ENCODE measurements around the gene CDH13.

The CDH13 gene

DNA sequence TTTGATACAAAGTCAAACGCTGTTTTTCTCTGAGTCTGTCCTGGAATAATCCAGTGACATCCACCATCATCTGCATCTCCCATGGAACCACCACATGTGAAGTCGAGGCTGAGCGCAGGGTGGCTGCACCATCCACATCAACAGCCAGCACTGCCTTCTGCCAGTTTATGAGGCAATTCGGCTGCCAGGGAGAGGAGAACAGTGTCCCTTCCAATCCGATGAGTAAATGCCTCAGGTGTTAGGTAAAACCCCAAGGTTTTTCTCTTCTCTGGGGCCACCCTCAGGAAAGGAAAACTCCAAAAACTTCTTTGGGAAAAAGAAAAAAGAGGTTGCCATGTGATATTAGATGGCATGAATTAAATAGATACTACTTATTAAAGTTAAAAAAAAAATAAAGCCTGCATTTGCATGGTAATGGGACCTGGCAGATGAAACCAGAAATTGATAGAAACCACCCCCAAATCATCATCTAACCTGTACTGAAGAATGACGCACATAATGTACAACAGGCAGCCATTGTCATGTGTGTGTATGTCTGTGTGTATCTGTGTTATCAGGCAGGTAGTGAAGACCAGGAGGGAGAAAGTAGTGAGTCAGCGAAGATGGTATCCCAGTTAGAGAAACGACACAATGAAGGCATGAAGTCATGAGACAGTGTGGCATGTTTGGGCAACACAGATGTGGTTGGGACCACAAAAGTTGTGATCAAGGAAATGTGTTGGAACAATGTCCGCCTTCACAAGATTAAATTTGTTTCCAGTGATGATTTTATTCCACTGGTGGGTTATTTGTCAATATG lies 478.7 kb downstream of the CDH13 start:
- Histone ChIP-seq H3K9me3 (ENCODE audit: low read depth, low read length) (no peaks in the 10 kb centered on the region), H3K36me3 (ENCODE audit: insufficient read depth, low read length) (no peaks in the 10 kb centered on the region), H3K27ac (no peak overlapping the region), H3K4me3 (no peak overlapping the region), H3K9ac (ENCODE audit: insufficient read length) (no peak overlapping the region)
- TF ChIP-seq FOXP2 (optimal IDR thresholded peaks at IDR 0.05; ENCODE audit: control extremely low read depth, extremely low read length, insufficient read depth) (no peak), POLR2AphosphoS5 (IDR thresholded peaks at IDR 0.05; ENCODE audit: borderline replicate concordance, low read depth, low read length) (no peak), EZH2 (IDR thresholded peaks at IDR 0.05) (no peak)
- no peak for DNase-seq (ENCODE audit: low read depth, low spot score)

DNA sequence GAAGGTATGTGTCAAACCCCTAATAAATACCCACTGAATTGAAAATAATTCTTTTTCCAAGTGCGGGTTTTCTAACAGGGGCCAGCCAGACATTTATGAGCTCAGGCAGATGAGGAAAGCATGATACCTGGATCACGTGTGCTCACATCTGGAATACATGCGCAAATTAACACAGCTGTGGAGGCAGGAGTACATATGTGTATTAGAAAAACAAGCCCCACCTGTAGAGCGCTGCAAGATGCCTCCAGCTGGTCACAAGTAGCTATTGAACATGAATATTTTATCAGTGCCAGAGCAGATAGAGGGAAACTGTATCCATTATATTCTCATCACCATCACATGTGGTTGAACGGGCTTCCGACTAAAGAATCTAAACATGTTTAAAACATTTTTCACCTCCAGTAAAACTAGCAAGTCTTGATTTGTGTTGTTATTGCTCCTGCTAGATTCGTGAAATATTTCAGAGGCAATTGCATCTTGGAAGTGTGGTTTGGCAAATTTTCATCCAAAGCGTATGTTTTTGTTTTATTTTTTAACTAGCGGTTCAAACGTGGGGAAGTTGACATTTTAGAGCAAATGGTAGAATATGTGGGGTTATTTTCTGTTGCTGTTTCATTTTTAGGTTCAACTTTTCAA lies 482.8 kb downstream of the CDH13 start:
- no peak overlapping the region for H3K27ac ChIP-seq
- no peak for DNase-seq (ENCODE audit: low read depth, low spot score)

DNA sequence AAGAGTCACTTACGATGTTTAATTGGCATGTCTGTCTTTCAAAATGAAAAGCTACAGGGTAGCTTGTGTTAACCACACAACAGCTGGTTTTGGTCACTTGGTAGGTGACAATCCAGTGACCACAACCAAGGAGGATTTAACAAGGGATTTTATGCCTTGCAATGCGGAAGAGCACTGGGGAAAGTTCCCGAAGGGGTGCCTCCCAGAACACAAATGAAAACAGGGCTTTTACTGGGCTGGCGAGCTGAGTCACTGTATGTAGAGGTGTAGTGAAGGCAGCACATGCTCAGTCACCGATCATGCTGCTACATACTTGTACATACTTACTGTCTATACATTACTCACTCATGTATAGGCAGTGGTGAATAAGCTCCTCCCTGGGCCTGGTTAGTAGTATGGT lies 483.5 kb downstream of the CDH13 start:
- H3K27ac ChIP-seq = no peak overlapping the region

More for the DNA sequence above, 482.8 kb downstream of the CDH13 start:
- Histone ChIP-seq H3K9ac (ENCODE audit: insufficient read length) (no peak overlapping the region), H3K36me3 (ENCODE audit: insufficient read depth, low read length) (no peaks in the 10 kb centered on the region), H3K9me3 (ENCODE audit: low read depth, low read length) (no peaks in the 10 kb centered on the region), H3K4me3 (no peak overlapping the region)
- TF ChIP-seq FOXP2 (optimal IDR thresholded peaks at IDR 0.05; ENCODE audit: control extremely low read depth, extremely low read length, insufficient read depth) = no peak
- TF ChIP-seq POLR2AphosphoS5 (IDR thresholded peaks at IDR 0.05; ENCODE audit: borderline replicate concordance, low read depth, low read length) = no peak
- TF ChIP-seq EZH2 (IDR thresholded peaks at IDR 0.05) = no peak

DNA sequence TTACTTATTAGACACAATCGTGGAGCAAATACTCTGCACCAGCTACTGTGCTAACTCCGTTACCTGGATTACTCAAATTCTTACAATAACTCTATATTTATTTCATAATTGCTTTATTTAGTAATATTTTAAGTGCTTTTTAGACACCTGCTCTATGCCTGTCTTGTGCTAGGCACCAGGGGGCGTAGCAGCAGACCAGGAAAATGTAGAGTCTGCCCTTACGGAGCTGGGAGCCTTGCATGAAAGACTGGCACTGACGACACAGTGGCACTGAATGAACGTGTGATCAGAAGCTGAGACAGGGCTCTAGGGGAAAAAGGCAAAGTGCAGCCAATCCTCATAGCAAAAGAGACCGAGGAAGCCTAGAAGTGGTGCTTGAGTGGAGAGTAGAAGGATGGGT lies 486.5 kb downstream of the CDH13 start:
- H3K36me3 ChIP-seq (ENCODE audit: insufficient read depth, low read length) = no peaks in the 10 kb centered on the region
- no peaks in the 10 kb centered on the region for H3K9me3 ChIP-seq (ENCODE audit: low read depth, low read length)
- TF ChIP-seq EZH2 (IDR thresholded peaks at IDR 0.05) = no peak
- TF ChIP-seq POLR2AphosphoS5 (IDR thresholded peaks at IDR 0.05; ENCODE audit: borderline replicate concordance, low read depth, low read length) = no peak
- no peak for TF ChIP-seq FOXP2 (optimal IDR thresholded peaks at IDR 0.05; ENCODE audit: control extremely low read depth, extremely low read length, insufficient read depth)
- no peak overlapping the region for H3K27ac ChIP-seq
- DNase-seq (ENCODE audit: low read depth, low spot score) = no peak
- H3K9ac ChIP-seq (ENCODE audit: insufficient read length) = no peak overlapping the region
- H3K4me3 ChIP-seq = no peak overlapping the region

More for the DNA sequence above, 483.5 kb downstream of the CDH13 start:
- Histone ChIP-seq H3K36me3 (ENCODE audit: insufficient read depth, low read length) (no peaks in the 10 kb centered on the region), H3K9ac (ENCODE audit: insufficient read length) (no peak overlapping the region), H3K4me3 (no peak overlapping the region), H3K9me3 (ENCODE audit: low read depth, low read length) (no peaks in the 10 kb centered on the region)
- DNase-seq (ENCODE audit: low read depth, low spot score) = no peak
- no peak for TF ChIP-seq FOXP2 (optimal IDR thresholded peaks at IDR 0.05; ENCODE audit: control extremely low read depth, extremely low read length, insufficient read depth)
- TF ChIP-seq POLR2AphosphoS5 (IDR thresholded peaks at IDR 0.05; ENCODE audit: borderline replicate concordance, low read depth, low read length) = no peak

DNA sequence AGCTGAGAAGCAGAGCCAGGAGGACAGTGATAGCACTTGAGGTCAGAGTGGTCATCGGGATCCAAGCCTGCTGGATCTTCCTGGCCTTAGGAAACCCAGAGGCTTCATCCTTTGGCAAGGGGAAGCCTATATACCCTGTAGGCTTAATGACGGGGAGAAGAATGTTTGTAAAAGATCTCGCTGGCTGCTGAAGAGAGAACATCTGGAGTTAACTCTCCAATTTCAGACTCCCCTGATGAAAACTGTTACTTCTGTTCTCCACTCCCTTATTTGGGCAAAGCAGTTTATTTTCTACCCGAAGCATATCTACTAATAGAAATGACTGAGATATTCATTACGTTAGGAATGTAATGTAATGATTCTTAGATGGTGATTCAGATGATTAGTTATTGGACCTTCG lies 487.0 kb downstream of the CDH13 start:
- Histone ChIP-seq H3K27ac (no peak overlapping the region), H3K4me3 (no peak overlapping the region), H3K9me3 (ENCODE audit: low read depth, low read length) (no peaks in the 10 kb centered on the region), H3K9ac (ENCODE audit: insufficient read length) (no peak overlapping the region), H3K36me3 (ENCODE audit: insufficient read depth, low read length) (no peaks in the 10 kb centered on the region)
- TF ChIP-seq FOXP2 (optimal IDR thresholded peaks at IDR 0.05; ENCODE audit: control extremely low read depth, extremely low read length, insufficient read depth) = no peak
- no peak for TF ChIP-seq POLR2AphosphoS5 (IDR thresholded peaks at IDR 0.05; ENCODE audit: borderline replicate concordance, low read depth, low read length)
- TF ChIP-seq EZH2 (IDR thresholded peaks at IDR 0.05) = no peak
- no peak for DNase-seq (ENCODE audit: low read depth, low spot score)

DNA sequence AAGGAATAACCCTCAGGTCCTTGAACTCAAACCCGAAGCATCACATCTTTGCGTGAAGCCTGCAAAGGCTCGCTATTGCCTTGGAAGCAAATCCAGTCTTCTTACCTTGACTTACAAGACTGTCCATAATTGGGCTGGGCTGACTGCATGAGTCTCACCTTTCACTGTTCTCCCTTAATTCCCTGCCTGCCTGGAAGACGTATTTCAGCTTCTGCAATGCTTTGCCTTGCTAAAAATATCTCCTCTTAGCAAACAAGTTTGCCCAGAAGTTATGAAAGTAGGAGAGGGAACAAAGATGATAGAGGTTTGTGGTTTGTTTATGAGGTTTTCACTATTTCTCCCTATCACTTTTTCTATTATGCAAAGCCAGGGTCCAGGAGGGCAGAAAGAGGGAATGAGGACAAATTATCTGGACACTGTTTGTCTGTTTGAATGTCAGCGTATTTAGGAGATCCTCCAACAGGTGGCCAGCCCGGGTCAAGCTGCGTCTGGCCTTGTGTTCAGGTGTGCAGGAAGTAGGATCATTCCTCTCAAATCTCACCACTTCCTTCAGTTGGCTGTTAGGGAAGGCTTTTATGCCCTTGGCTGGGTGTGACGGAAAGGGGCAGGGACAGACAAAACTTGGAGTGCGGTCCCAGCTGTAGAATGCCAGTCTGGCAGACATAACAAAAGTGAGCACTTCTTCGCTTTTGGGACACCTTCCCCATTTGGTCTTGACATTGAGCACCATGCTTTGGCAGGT lies 488.9 kb downstream of the CDH13 start:
- no peak overlapping the region for H3K9ac ChIP-seq (ENCODE audit: insufficient read length)
- no peaks in the 10 kb centered on the region for H3K9me3 ChIP-seq (ENCODE audit: low read depth, low read length)
- H3K27ac ChIP-seq = no peak overlapping the region
- DNase-seq (ENCODE audit: low read depth, low spot score) = no peak
- no peak overlapping the region for H3K4me3 ChIP-seq
- no peaks in the 10 kb centered on the region for H3K36me3 ChIP-seq (ENCODE audit: insufficient read depth, low read length)
- no peak for TF ChIP-seq FOXP2 (optimal IDR thresholded peaks at IDR 0.05; ENCODE audit: control extremely low read depth, extremely low read length, insufficient read depth)
- no peak for TF ChIP-seq POLR2AphosphoS5 (IDR thresholded peaks at IDR 0.05; ENCODE audit: borderline replicate concordance, low read depth, low read length)
- no peak for TF ChIP-seq EZH2 (IDR thresholded peaks at IDR 0.05)

DNA sequence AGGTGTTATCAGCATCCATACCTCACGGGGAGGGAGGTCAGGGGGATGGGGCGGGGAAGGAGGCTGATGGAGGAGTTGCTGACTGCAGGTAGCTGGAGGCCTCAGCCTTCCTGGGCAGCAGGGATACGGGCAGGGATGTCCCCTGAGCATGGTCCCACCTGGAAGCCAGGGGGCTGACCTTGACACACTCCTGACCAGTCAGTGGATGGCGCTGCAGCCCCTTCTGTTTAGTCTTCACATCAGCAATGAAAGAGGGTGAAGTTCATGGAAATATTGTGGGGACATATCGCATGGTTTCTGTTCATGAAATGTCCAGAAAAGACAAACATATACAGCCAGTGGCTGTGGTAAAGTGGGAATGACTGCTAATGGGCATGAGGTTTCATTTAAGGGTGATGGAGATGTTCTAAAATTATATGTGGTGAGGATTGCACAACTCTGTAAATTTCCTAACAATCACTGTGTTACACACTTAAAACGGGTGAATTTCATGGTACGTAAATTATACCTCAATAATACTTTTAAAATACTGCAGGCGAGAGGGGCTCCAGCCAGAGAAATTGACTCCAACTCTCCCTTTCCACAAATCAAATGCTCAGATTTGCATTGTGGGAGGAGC lies 489.6 kb downstream of the CDH13 start:
- TF ChIP-seq FOXP2 (optimal IDR thresholded peaks at IDR 0.05; ENCODE audit: control extremely low read depth, extremely low read length, insufficient read depth) (no peak), POLR2AphosphoS5 (IDR thresholded peaks at IDR 0.05; ENCODE audit: borderline replicate concordance, low read depth, low read length) (no peak), EZH2 (IDR thresholded peaks at IDR 0.05) (no peak)
- no peak overlapping the region for H3K27ac ChIP-seq
- no peak overlapping the region for H3K4me3 ChIP-seq
- no peak for DNase-seq (ENCODE audit: low read depth, low spot score)
- H3K9ac ChIP-seq (ENCODE audit: insufficient read length) = no peak overlapping the region
- no peaks in the 10 kb centered on the region for H3K36me3 ChIP-seq (ENCODE audit: insufficient read depth, low read length)
- no peaks in the 10 kb centered on the region for H3K9me3 ChIP-seq (ENCODE audit: low read depth, low read length)

DNA sequence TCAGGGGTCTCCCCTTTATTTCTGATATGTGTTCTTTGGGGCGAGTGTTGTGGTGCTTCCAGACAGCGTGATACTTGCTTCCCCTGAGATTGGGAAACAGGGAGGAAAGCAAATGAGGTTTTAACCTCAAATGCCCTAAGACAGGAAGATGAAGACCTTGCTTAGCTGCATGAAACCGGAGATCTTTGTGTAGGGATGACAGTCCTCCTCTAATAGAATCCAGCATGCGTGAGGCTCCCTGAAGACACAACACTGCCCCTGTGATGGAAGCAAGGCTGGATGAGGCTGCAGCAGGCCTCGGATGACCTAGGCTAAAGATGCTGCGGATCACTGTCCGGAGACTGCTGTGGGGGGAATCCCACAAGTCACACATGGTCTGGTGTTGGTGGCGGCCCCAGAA lies 491.0 kb downstream of the CDH13 start:
- no peaks in the 10 kb centered on the region for H3K9me3 ChIP-seq (ENCODE audit: low read depth, low read length)
- no peak overlapping the region for H3K9ac ChIP-seq (ENCODE audit: insufficient read length)
- H3K36me3 ChIP-seq (ENCODE audit: insufficient read depth, low read length) = no peaks in the 10 kb centered on the region
- DNase-seq (ENCODE audit: low read depth, low spot score) = no peak
- no peak overlapping the region for H3K27ac ChIP-seq
- H3K4me3 ChIP-seq = no peak overlapping the region
- TF ChIP-seq POLR2AphosphoS5 (IDR thresholded peaks at IDR 0.05; ENCODE audit: borderline replicate concordance, low read depth, low read length) (no peak), FOXP2 (optimal IDR thresholded peaks at IDR 0.05; ENCODE audit: control extremely low read depth, extremely low read length, insufficient read depth) (no peak), EZH2 (IDR thresholded peaks at IDR 0.05) (no peak)

Measured in SK-N-MC (cell line).